Gastroesophageal sphincter (tissue), 4 donors: Measurements from ENCODE around the gene SULT1C3. TPM values are rescaled to one million over a fixed set of nuclear protein-coding genes. Genes with fewer than 3 reads are reported as not detected.

ENCODE experiments used
- ATAC-seq: fragments of 150-250 bp; one replicate; pipeline ENCODE4 v1.9.1; 2016; ENCODE audit warnings: mild to moderate bottlenecking, moderate library complexity
- H3K27ac ChIP-seq, 4 donors: fragments of 200-600 bp; sonication (generic) in 3 of 4; 1 replicate in 3 of 4; 2 replicates in 1 of 4; pipeline ENCODE4 v1.5.1; 2016 to 2019
- H3K27me3 ChIP-seq: fragments of 200-600 bp; sonication (generic); one replicate; pipeline ENCODE4 v1.5.1; 2019
- H3K36me3 ChIP-seq, 2 donors: fragments of 200-600 bp; sonication (generic); one replicate each; pipeline ENCODE4 v1.5.1; 2019; ENCODE audit warnings: control low read depth in 1 of 2
- H3K4me1 ChIP-seq, 3 donors: fragments of 200-600 bp; sonication (generic); 1 replicate in 2 of 3; 2 replicates in 1 of 3; pipeline ENCODE4 v1.5.1; 2016 to 2019; ENCODE audit warnings: control low read depth in 2 of 3
- H3K4me3 ChIP-seq, 2 donors: fragments of 200-600 bp; sonication (generic); one replicate each; pipeline ENCODE4 v1.5.1; 2019; ENCODE audit warnings: mild to moderate bottlenecking in 1 of 2, moderate library complexity in 1 of 2
- H3K9me3 ChIP-seq, 3 donors: fragments of 200-600 bp; sonication (generic); one replicate each; pipeline ENCODE4 v1.5.1; 2017 to 2019; ENCODE audit warnings: control low read depth in 2 of 3
- CTCF ChIP-seq, 4 experiments: fragments of 200-600 bp in 2 of 4; fragments of 450-650 bp in 2 of 4; sonication (generic) in 1 of 4; IDR thresholded peaks; one replicate each; pipeline ENCODE4 v1.5.1; 2017 to 2019; ENCODE audit warnings: antibody characterized with exemption in 4 of 4, mild to moderate bottlenecking in 2 of 4, moderate library complexity in 2 of 4
- EP300 ChIP-seq: sonication (generic); formaldehyde crosslinking; IDR thresholded peaks from one replicate; pipeline ENCODE4 v1.6.1; 2017; ENCODE audit warnings: antibody characterized with exemption, mild to moderate bottlenecking
- POLR2A ChIP-seq, 2 donors: fragments of 450-650 bp; IDR thresholded peaks; one replicate each; pipeline ENCODE4 v1.6.1; 2017; ENCODE audit warnings: antibody characterized with exemption in 2 of 2, mild to moderate bottlenecking in 2 of 2, moderate library complexity in 1 of 2
- POLR2AphosphoS5 ChIP-seq: sonication (generic); formaldehyde crosslinking; IDR thresholded peaks from one replicate; pipeline ENCODE4 v1.6.1; 2017; ENCODE audit warnings: antibody characterized with exemption
- WGBS, 2 donors: methylation state at CpG; one replicate each; pipeline ENCODE4 v1.1.5; 2018; ENCODE audit warnings: low coverage in 1 of 2; 5-methylcytosine and 5-hydroxymethylcytosine counted together
- total RNA-seq, 4 donors: library from RNA; depleted of rRNA; stranded (reverse); fragments of >200 nt; gene quantifications; one replicate each; pipeline ENCODE4 v1.1.0, GENCODE V29; 2016

SULT1C3 gene
- total RNA-seq, 4 donors from 2014 or later = not detected

- H3K36me3 ChIP-seq = no peaks in the 10 kb centered on the region
- no peaks in the 10 kb centered on the region for H3K27me3 ChIP-seq
- TF ChIP-seq CTCF (IDR thresholded peaks at IDR 0.05) = no peak
- no peak for TF ChIP-seq POLR2AphosphoS5
- TF ChIP-seq POLR2A (IDR thresholded peaks at IDR 0.05) = no peak
- no peak for TF ChIP-seq EP300
- H3K9me3 ChIP-seq = peaks cover 0 to 18% (median 0%) of the 10 kb centered on the region in 3 donors
- no peaks in the 10 kb centered on the region for H3K4me1 ChIP-seq
- 100% methylated on average over 2 to 3 of the region's 3 CpGs for WGBS, 2 donors
- no peak for ATAC-seq
- H3K4me3 ChIP-seq = no peak overlapping the region
- H3K27ac ChIP-seq = no peak overlapping the region
These were observed 19.6 kb upstream of the SULT1C3 start for GRCh38 chr2:108220191-108220590.

DNA sequence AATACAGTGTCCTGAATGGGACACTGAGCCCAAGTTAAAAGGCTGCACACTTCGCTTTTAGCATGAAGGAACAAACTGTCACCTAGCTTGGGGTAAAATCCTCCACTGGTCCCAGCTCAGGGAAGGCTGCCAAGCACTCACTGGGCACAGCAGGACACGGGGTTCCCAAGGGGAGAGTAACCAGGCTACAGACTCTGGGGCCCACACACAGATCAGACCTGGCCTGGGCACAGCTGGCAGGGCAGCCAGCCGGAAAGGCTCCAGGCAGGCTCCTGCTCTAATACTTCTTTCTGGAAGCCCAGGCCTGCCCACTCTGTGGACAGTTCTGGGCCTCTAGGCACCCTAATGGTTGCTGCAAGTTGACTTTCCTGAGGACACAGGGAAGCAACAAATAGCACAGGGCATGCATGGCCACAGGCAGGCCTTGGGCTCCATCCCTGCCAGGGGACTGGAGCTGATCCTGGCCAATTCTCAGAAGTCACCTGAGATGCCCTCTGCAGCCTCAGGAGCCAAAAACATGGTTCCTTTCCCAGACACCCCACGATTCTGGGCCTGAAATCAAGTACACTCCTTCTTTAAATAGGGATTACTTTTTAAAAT is 18.7 kb upstream of the SULT1C3 start:
- no peak overlapping the region for H3K4me3 ChIP-seq
- WGBS, 2 donors = 60 to 80% methylated on average over 2 to 3 of the region's 4 CpGs
- TF ChIP-seq POLR2AphosphoS5 (no peak), CTCF (IDR thresholded peaks at IDR 0.05) (no peak), EP300 (no peak), POLR2A (IDR thresholded peaks at IDR 0.05) (no peak)
- no peaks in the 10 kb centered on the region for H3K4me1 ChIP-seq
- no peak overlapping the region for H3K27ac ChIP-seq
- H3K36me3 ChIP-seq = no peaks in the 10 kb centered on the region
- H3K9me3 ChIP-seq = peaks cover 0 to 18% (median 0%) of the 10 kb centered on the region in 3 donors
- no peaks in the 10 kb centered on the region for H3K27me3 ChIP-seq
- ATAC-seq = no peak

DNA sequence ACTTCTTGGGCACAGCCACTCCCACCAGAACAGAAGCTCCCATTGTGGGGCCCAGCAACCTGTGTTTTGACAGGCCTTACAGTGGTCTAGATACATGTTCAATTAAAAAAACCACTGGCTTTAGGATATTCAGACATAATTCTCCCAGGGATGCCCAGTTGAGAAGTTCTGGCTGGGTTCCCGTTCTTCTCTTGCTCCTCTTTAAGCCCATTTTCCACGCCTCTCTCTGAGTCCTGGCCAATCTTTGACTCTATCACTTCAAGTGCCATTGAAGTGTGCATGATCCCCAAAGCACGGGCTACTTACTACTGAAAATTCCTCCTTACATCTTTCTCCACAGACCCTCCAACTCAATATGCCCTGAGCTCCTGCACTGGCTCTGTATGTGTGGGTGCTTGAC is 17.5 kb upstream of the SULT1C3 start:
- Histone ChIP-seq H3K9me3 (peaks cover 0 to 18% (median 0%) of the 10 kb centered on the region in 3 donors), H3K4me1 (no peaks in the 10 kb centered on the region), H3K27me3 (no peaks in the 10 kb centered on the region), H3K27ac (no peak overlapping the region), H3K36me3 (no peaks in the 10 kb centered on the region), H3K4me3 (no peak overlapping the region)
- ATAC-seq = no peak
- 89 to 100% methylated on average over 1 to 3 of the region's 3 CpGs for WGBS, 2 donors
- TF ChIP-seq POLR2AphosphoS5 (no peak), CTCF (IDR thresholded peaks at IDR 0.05) (no peak), POLR2A (IDR thresholded peaks at IDR 0.05) (no peak), EP300 (no peak)

- Histone ChIP-seq H3K4me1 (no peaks in the 10 kb centered on the region), H3K27ac (no peak overlapping the region), H3K9me3 (peaks cover 0 to 18% (median 0%) of the 10 kb centered on the region in 3 donors), H3K4me3 (no peak overlapping the region), H3K27me3 (no peaks in the 10 kb centered on the region), H3K36me3 (no peaks in the 10 kb centered on the region)
- 44 to 77% methylated on average over 1 to 4 of the region's 4 CpGs for WGBS, 2 donors
- no peak for ATAC-seq
- TF ChIP-seq POLR2A (IDR thresholded peaks at IDR 0.05) (no peak), POLR2AphosphoS5 (no peak), EP300 (no peak), CTCF (IDR thresholded peaks at IDR 0.05) (no peak)
These were observed 16.2 kb upstream of the SULT1C3 start for GRCh38 chr2:108223573-108223972.

GRCh38 chr2:108224022-108224421 is 15.7 kb upstream of the SULT1C3 start:
- TF ChIP-seq POLR2AphosphoS5 = no peak
- TF ChIP-seq EP300 = no peak
- TF ChIP-seq CTCF (IDR thresholded peaks at IDR 0.05) = no peak
- TF ChIP-seq POLR2A (IDR thresholded peaks at IDR 0.05) = no peak
- H3K4me3 ChIP-seq = no peak overlapping the region
- 100% methylated on average over 1 of the region's 1 CpG; no CpG with 5 or more reads in 1 of the 2 donors for WGBS, 2 donors
- H3K9me3 ChIP-seq = peaks cover 0 to 18% (median 0%) of the 10 kb centered on the region in 3 donors
- H3K27me3 ChIP-seq = no peaks in the 10 kb centered on the region
- H3K27ac ChIP-seq = no peak overlapping the region
- ATAC-seq = no peak
- H3K4me1 ChIP-seq = no peaks in the 10 kb centered on the region
- no peaks in the 10 kb centered on the region for H3K36me3 ChIP-seq
